GM12865 (cell line): ENCODE data around the gene KDM6B.

ENCODE experiments used
- DNase-seq: peaks from one replicate; pipeline ENCODE4 v3.0.0; 2010; ENCODE audit warnings: low read depth
- H3K4me3 ChIP-seq: 2 replicates; pipeline ENCODE4 v1.5.1; 2011; ENCODE audit warnings: mild to moderate bottlenecking, low read depth, low read length, control low read depth
- CTCF ChIP-seq: IDR thresholded peaks from 2 replicates; pipeline ENCODE4 v1.5.1; 2011; ENCODE audit warnings: low read length, control low read depth, low read depth, inconsistent platforms; ENCODE audit not compliant: insufficient read depth; ENCODE audit errors: missing control alignments

KDM6B gene

GRCh38 chr17:7831233-7831632, 2.8 kb upstream of the KDM6B start:
- TF ChIP-seq CTCF: no peak
- DNase-seq: no peak
- no peak overlapping the region for H3K4me3 ChIP-seq

- no peak for TF ChIP-seq CTCF
- no peak for DNase-seq
- H3K4me3 ChIP-seq: no peak overlapping the region
Measured at GRCh38 chr17:7832431-7832830, 1.6 kb upstream of the KDM6B start.

GRCh38 chr17:7833011-7833794, 814 bp upstream of the KDM6B start:
- no peak for TF ChIP-seq CTCF
- no peak for DNase-seq
- H3K4me3 ChIP-seq: peak overlapping the region; percentile 80

GRCh38 chr17:7834542-7834956, 532 bp downstream of the KDM6B start:
- DNase-seq: peak; percentile 67
- TF ChIP-seq CTCF: no peak
- H3K4me3 ChIP-seq: peak overlapping the region; percentile 80

- peak; percentile 97 for DNase-seq
- peak overlapping the region; percentile 96 for H3K4me3 ChIP-seq
Measured at GRCh38 chr17:7834957-7835813, 1.2 kb downstream of the KDM6B start.

GRCh38 chr17:7835814-7836595, 2.0 kb downstream of the KDM6B start:
- H3K4me3 ChIP-seq: peak overlapping the region; percentile 96
- no peak for DNase-seq
- TF ChIP-seq CTCF: no peak

More at GRCh38 chr17:7834957-7835813, 1.2 kb downstream of the KDM6B start:
- TF ChIP-seq CTCF: peak; percentile 82
